Caki2 (cell line): ENCODE measurements around the gene SPSB3. TPM values are rescaled to one million over a fixed set of nuclear protein-coding genes. Genes with fewer than 3 reads are reported as not detected.
"Not testable (repeated sequence)": the region's sequence is repeated elsewhere in the genome, so short reads cannot be mapped to it uniquely, and the experiment has no call there.

ENCODE experiments used
- DNase-seq: peaks from one replicate; pipeline ENCODE4 v3.0.0-alpha.2; 2015; ENCODE audit warnings: low read depth
- in situ Hi-C: cut with HindIII; loops from 2 replicates; pipeline ENCODE4 v1.10.0; 2016; ENCODE audit warnings: low sequenced_read_pairs, low pct_unique_long_range_greater_than_20kb, mixed read lengths
- total RNA-seq: library from RNA; depleted of rRNA; stranded (reverse); fragments of >200 nt; shearing (Covaris generic); gene quantifications from 2 replicates; pipeline ENCODE4 v1.2.3, GENCODE V29; 2014; ENCODE audit warnings: low replicate concordance

SPSB3 gene
- total RNA-seq, 1 experiment from 2014 or later = 87.3 TPM

- no peak for DNase-seq
- in situ Hi-C loops = no loop called here
These were observed 36.0 kb upstream of the SPSB3 start for GRCh38 chr16:1818204-1818872.

DNA sequence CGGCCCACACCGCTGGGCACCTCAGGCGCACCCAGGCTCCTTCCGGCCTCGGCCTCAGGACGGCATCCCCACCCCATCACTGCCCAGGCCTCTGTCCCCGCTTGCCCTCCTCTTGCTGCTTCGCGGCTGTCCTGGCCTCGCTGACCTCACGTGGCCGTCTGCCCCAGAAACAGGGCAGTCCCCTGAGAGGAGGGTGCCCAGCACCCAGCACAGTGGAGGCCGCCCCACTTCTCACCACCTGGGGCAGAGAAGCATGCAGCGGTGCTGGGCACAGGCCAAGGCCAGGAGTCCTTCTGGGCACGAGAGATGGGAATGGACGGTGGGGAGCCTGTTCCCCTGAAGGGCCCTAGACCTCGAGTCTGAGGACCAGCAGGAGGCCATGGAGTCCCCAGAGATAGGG, 35.3 kb upstream of the SPSB3 start:
- in situ Hi-C loops = no loop called here
- DNase-seq = no peak

DNA sequence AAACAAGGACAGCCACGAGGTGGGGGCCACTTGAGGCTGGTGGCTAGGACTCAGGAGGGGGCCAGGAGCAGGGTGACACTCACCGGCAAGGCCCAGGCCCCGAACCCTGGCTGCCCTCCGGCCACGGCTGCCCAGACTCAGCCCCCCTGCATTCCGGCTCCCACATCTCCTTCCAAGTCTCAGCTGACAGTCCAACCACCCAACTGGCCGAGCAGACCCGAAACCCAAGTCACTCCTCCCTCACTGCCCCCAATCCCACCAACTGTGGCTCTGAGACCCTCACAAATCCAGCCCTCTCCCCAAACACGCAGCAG, 34.9 kb upstream of the SPSB3 start:
- no peak for DNase-seq
- in situ Hi-C loops = no loop called here

- no peak for DNase-seq
- in situ Hi-C loops = no loop called here
These were observed 34.3 kb upstream of the SPSB3 start for GRCh38 chr16:1816396-1817275.

GRCh38 chr16:1815461-1815860, 33.1 kb upstream of the SPSB3 start:
- no peak for DNase-seq
- in situ Hi-C loops = no loop called here

- no peak for DNase-seq
- in situ Hi-C loops = no loop called here
These were observed 30.4 kb upstream of the SPSB3 start for GRCh38 chr16:1812732-1813163.

- in situ Hi-C loops = no loop called here
These were observed 28.2 kb upstream of the SPSB3 start for GRCh38 chr16:1810536-1810935.

GRCh38 chr16:1810106-1810505, 27.7 kb upstream of the SPSB3 start:
- no peak for DNase-seq
- in situ Hi-C loops = no loop called here

More at GRCh38 chr16:1810536-1810935, 28.2 kb upstream of the SPSB3 start:
- DNase-seq = no peak

- no peak for DNase-seq
- in situ Hi-C loops = no loop called here
These were observed 27.0 kb upstream of the SPSB3 start for GRCh38 chr16:1809281-1809801.

- in situ Hi-C loops = no loop called here
- DNase-seq = no peak
These were observed 26.3 kb upstream of the SPSB3 start for GRCh38 chr16:1808691-1809090.

- in situ Hi-C loops = no loop called here
- DNase-seq = no peak
These were observed 25.3 kb upstream of the SPSB3 start for GRCh38 chr16:1807626-1808025.

- no peak for DNase-seq
- in situ Hi-C loops = no loop called here
These were observed 18.3 kb upstream of the SPSB3 start for GRCh38 chr16:1800701-1801100.

- DNase-seq, in situ Hi-C loops: not testable (repeated sequence)
These were observed 16.9 kb upstream of the SPSB3 start for GRCh38 chr16:1799263-1799662.

- in situ Hi-C loops = no loop called here
- DNase-seq = no peak
These were observed 12.7 kb upstream of the SPSB3 start for GRCh38 chr16:1794908-1795666.

GRCh38 chr16:1794221-1794871, 12.0 kb upstream of the SPSB3 start:
- no peak for DNase-seq
- in situ Hi-C loops = no loop called here

- no peak for DNase-seq
- in situ Hi-C loops = no loop called here
These were observed 11.3 kb upstream of the SPSB3 start, which contains the start of gene IGFALS for GRCh38 chr16:1793578-1794220. Gene IGFALS, minus strand, starts transcription at chr16:1793705. Its CDS starts 53 bp downstream, at chr16:1793652.

- DNase-seq = no peak
- in situ Hi-C loops = no loop called here
These were observed 10.6 kb upstream of the SPSB3 start for GRCh38 chr16:1792836-1793577.
